Caco-2 (cell line): ENCODE data around the gene INHBC. TPM values are rescaled to one million over a fixed set of nuclear protein-coding genes. Genes with fewer than 3 reads are reported as not detected.

Experiments used
- BruUV-seq: library from RNA; stranded (reverse); fragments of 400-500 nt; replicated peaks from 2 replicates; lab custom pipeline; 2021; lab: Mats Ljungman, UMichigan
- CTCF ChIA-PET: fragments of 300-600 bp; sonication (Branson Sonifier 250); formaldehyde crosslinking; loops from one replicate; lab custom pipeline; 2022; ENCODE audit warnings: antibody characterized with exemption; lab: Charles Lee
- POLR2A ChIA-PET: fragments of 300-600 bp; sonication (Branson Sonifier 250); formaldehyde crosslinking; loops from one replicate; lab custom pipeline; 2022; ENCODE audit warnings: antibody characterized with exemption; lab: Charles Lee
- DNase-seq, 2 experiments: peaks; one replicate each; pipeline versions ENCODE4 v3.0.0 to v3.0.0-alpha.2; 2020 to 2022
- H3K27me3 ChIP-seq: replicated peaks from 2 replicates; pipeline ENCODE4 v1.6.0; 2011; ENCODE audit warnings: low read length; ENCODE audit not compliant: control insufficient read depth, insufficient read depth
- H3K36me3 ChIP-seq: 2 replicates; pipeline ENCODE4 v1.5.1; 2011; ENCODE audit warnings: low read length; ENCODE audit not compliant: control insufficient read depth, insufficient read depth
- H3K4me1 ChIP-seq: fragments of 250-450 bp; sonication (Bioruptor Pico); 2 replicates; pipeline ENCODE4 v1.5.1; 2020; ENCODE audit warnings: mild to moderate bottlenecking
- H3K4me3 ChIP-seq: 2 replicates; pipeline ENCODE4 v1.5.1; 2011; ENCODE audit warnings: low read depth, mild to moderate bottlenecking, control low read depth, low read length
- H3K9me3 ChIP-seq: fragments of 250-450 bp; sonication (Bioruptor Pico); 2 replicates; pipeline ENCODE4 v1.5.1; 2020; ENCODE audit warnings: mild to moderate bottlenecking, moderate library complexity
- H3K27ac Mint-ChIP-seq: one replicate; pipeline ENCODE4 v1.8.0; 2022; ENCODE audit warnings: mixed read lengths; ENCODE audit not compliant: unreplicated experiment
- H3K27me3 Mint-ChIP-seq: one replicate; pipeline ENCODE4 v1.8.0; 2022; ENCODE audit warnings: mixed read lengths; ENCODE audit not compliant: insufficient read depth, unreplicated experiment
- H3K36me3 Mint-ChIP-seq: one replicate; pipeline ENCODE4 v1.8.0; 2022; ENCODE audit warnings: mild to moderate bottlenecking, mixed read lengths; ENCODE audit not compliant: insufficient read depth, unreplicated experiment
- H3K4me1 Mint-ChIP-seq: one replicate; pipeline ENCODE4 v1.8.0; 2022; ENCODE audit warnings: low read depth, mixed read lengths; ENCODE audit not compliant: unreplicated experiment
- H3K4me3 Mint-ChIP-seq: one replicate; pipeline ENCODE4 v1.8.0; 2022; ENCODE audit warnings: mild to moderate bottlenecking, moderate library complexity, mixed read lengths; ENCODE audit not compliant: unreplicated experiment
- H3K9me3 Mint-ChIP-seq: one replicate; pipeline ENCODE4 v1.8.0; 2022; ENCODE audit warnings: mixed read lengths; ENCODE audit not compliant: unreplicated experiment
- intact Hi-C: fragments of 100-400 bp; cut with micrococcal nuclease; formaldehyde crosslinking; loops from one replicate; pipeline ENCODE4 v1.10.0; 2022; ENCODE audit not compliant: unreplicated experiment
- total RNA-seq: library from RNA; stranded (reverse); gene quantifications from 2 replicates; pipeline ENCODE4 v1.2.3, GENCODE V29; 2022
- TF ChIP-seq, protein P1 (sequence below), 2 experiments: fragments of 200-600 bp in 1 of 2; IDR thresholded peaks; 1 replicate in 1 of 2; 2 replicates in 1 of 2; pipeline versions ENCODE4 v1.5.1 to v1.8.0; 2011 to 2022; ENCODE audit warnings: antibody characterized with exemption in 1 of 2, control low read depth in 1 of 2, inconsistent platforms in 1 of 2, low read depth in 1 of 2, low read length in 1 of 2, mild to moderate bottlenecking in 1 of 2, moderate library complexity in 1 of 2; ENCODE audit not compliant: insufficient read depth in 1 of 2, severe bottlenecking in 1 of 2, unreplicated experiment in 1 of 2

The INHBC gene
- total RNA-seq, 1 experiment from 2014 or later: not detected

DNA sequence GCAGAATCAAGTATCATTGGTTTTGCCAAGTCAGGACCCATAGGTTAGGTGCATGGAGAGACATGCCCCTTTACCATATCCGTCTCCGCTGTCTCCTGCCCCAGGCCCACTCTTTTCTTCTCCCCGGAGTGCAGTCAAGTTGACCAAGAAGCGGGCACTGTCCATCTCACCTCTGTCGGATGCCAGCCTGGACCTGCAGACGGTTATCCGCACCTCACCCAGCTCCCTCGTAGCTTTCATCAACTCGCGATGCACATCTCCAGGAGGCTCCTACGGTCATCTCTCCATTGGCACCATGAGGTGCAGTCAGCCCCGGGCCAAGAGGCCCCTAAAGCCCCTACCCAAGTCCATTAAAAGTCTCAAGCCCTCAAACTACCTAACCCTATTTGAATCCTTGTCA, 30.0 kb downstream of the INHBC start:
- no peaks in the 10 kb centered on the region for H3K36me3 Mint-ChIP-seq
- BruUV-seq: no TSS peak
- H3K27me3 Mint-ChIP-seq: peaks cover 25% of the 10 kb centered on the region
- H3K9me3 Mint-ChIP-seq: no peaks in the 10 kb centered on the region
- Histone ChIP-seq H3K4me1 (peaks cover 10% of the 10 kb centered on the region), H3K9me3 (no peaks in the 10 kb centered on the region), H3K4me3 (no peak overlapping the region), H3K27me3 (no peaks in the 10 kb centered on the region; the same call in 1 of the 2 replicates), H3K36me3 (no peaks in the 10 kb centered on the region)
- TF ChIP-seq, protein P1, sequence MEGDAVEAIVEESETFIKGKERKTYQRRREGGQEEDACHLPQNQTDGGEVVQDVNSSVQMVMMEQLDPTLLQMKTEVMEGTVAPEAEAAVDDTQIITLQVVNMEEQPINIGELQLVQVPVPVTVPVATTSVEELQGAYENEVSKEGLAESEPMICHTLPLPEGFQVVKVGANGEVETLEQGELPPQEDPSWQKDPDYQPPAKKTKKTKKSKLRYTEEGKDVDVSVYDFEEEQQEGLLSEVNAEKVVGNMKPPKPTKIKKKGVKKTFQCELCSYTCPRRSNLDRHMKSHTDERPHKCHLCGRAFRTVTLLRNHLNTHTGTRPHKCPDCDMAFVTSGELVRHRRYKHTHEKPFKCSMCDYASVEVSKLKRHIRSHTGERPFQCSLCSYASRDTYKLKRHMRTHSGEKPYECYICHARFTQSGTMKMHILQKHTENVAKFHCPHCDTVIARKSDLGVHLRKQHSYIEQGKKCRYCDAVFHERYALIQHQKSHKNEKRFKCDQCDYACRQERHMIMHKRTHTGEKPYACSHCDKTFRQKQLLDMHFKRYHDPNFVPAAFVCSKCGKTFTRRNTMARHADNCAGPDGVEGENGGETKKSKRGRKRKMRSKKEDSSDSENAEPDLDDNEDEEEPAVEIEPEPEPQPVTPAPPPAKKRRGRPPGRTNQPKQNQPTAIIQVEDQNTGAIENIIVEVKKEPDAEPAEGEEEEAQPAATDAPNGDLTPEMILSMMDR (IDR thresholded peaks at IDR 0.05; ENCODE audit: insufficient read depth in 1 of 2, low read depth in 1 of 2, low read length in 1 of 2, severe bottlenecking in 1 of 2, unreplicated experiment in 1 of 2): no peak
- H3K4me3 Mint-ChIP-seq: no peak overlapping the region
- POLR2A ChIA-PET: interaction anchor here (0.6 kb wide), 1 partner anchor 65 kb away, joined by 7 read pairs; no protein-coding TSS in a partner anchor
- no peak for DNase-seq
- H3K4me1 Mint-ChIP-seq: peaks cover 7% of the 10 kb centered on the region
- CTCF ChIA-PET: no interaction called here
- intact Hi-C loops: no loop called here
- H3K27ac Mint-ChIP-seq: no peak overlapping the region

DNA sequence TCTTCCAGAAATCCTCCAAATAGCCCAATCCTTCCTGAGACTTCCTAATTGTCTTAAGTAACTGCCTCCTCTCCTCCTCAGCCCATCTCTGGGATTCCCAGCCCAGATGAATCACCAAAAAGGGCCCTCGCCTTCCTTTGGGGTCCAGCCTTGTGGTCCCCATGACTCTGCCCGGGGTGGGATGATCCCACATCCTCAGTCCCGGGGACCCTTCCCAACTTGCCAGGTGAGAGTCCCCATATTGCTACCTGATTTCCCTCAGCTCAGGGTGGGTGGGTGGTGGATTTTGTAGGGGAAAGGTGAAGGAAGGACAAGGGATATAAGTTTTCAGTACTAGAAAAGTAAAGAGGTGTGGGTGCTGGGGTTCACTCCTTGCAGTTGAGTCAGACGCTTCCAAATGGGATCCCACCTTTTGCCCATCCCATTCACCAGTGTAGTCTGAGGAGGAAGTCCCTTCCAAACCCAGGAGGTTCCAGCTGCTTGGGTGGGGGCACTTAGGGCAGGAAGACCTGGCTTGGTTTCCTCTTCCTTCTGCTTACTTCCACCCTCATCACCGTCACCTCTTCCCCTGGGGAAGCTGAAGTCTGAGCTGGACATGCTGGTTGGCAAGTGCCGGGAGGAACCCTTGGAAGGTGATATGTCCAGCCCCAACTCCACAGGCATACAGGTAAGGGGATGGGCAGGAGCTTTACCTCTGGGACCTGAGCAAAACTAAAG, 30.6 kb downstream of the INHBC start:
- H3K27me3 ChIP-seq: no peaks in the 10 kb centered on the region; the same call in 1 of the 2 replicates
- H3K4me3 Mint-ChIP-seq: no peak overlapping the region

DNA sequence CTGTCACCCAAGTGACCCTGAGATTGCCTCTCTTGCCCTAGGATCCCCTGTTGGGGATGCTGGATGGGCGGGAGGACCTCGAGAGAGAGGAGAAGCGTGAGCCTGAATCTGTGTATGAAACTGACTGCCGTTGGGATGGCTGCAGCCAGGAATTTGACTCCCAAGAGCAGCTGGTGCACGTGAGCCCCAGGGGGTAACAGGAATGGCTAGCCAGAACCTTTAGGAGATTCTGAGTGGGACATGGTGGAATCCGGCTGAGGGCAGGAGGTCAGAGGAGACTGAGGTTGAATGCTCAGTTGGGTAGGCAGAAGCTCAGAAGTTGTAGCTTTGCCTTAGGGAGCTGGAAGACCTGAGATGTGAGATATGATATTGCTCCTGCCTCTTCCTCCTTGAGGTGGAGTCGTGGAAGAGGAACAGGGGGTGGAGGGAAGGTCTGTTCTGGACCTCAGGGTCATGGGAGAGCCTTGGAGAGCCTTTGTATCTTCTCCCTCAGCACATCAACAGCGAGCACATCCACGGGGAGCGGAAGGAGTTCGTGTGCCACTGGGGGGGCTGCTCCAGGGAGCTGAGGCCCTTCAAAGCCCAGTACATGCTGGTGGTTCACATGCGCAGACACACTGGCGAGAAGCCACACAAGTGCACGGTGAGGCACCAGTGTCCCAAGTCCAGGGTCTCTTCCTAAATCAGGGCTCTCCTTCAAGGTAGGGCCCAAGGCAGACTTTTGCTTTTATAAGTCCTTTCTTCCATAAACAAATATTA, 31.3 kb downstream of the INHBC start:
- Mint-ChIP-seq H3K4me3 (no peak overlapping the region), H3K36me3 (no peaks in the 10 kb centered on the region), H3K27me3 (peaks cover 22% of the 10 kb centered on the region), H3K27ac (no peak overlapping the region), H3K4me1 (no peaks in the 10 kb centered on the region), H3K9me3 (no peaks in the 10 kb centered on the region)
- Histone ChIP-seq H3K27me3 (no peaks in the 10 kb centered on the region; the same call in 1 of the 2 replicates), H3K9me3 (no peaks in the 10 kb centered on the region), H3K4me1 (peaks cover 4% of the 10 kb centered on the region), H3K36me3 (no peaks in the 10 kb centered on the region), H3K4me3 (no peak overlapping the region)
- intact Hi-C loops: no loop called here
- DNase-seq: no peak
- TF ChIP-seq, protein P1 (IDR thresholded peaks at IDR 0.05; ENCODE audit: insufficient read depth in 1 of 2, low read depth in 1 of 2, low read length in 1 of 2, severe bottlenecking in 1 of 2, unreplicated experiment in 1 of 2): no peak
- POLR2A ChIA-PET: no interaction called here
- CTCF ChIA-PET: no interaction called here
- BruUV-seq: no TSS peak

More for the DNA sequence above, 30.6 kb downstream of the INHBC start:
- no peaks in the 10 kb centered on the region for H3K9me3 Mint-ChIP-seq
- DNase-seq: no peak
- H3K36me3 Mint-ChIP-seq: no peaks in the 10 kb centered on the region
- no peaks in the 10 kb centered on the region for H3K36me3 ChIP-seq
- intact Hi-C loops: no loop called here
- ChIA-PET POLR2A (interaction anchor here (0.6 kb wide), 1 partner anchor 66 kb away, joined by 7 read pairs; no protein-coding TSS in a partner anchor), CTCF (no interaction called here)
- no peaks in the 10 kb centered on the region for H3K9me3 ChIP-seq
- BruUV-seq: no TSS peak
- no peak overlapping the region for H3K27ac Mint-ChIP-seq
- peaks cover 10% of the 10 kb centered on the region for H3K4me1 ChIP-seq
- H3K4me1 Mint-ChIP-seq: peaks cover 5% of the 10 kb centered on the region
- H3K4me3 ChIP-seq: no peak overlapping the region
- TF ChIP-seq, protein P1 (IDR thresholded peaks at IDR 0.05; ENCODE audit: insufficient read depth in 1 of 2, low read depth in 1 of 2, low read length in 1 of 2, severe bottlenecking in 1 of 2, unreplicated experiment in 1 of 2): no peak
- H3K27me3 Mint-ChIP-seq: peaks cover 25% of the 10 kb centered on the region
